Measurements from ENCODE around the gene PSME2. TPM values are rescaled to one million over a fixed set of nuclear protein-coding genes. Genes with fewer than 3 reads are reported as not detected.

The PSME2 gene
- total and polyA plus RNA-seq, 2 of the 13 experiments (the other 11 are each of a cell fraction or from before 2014, with no cell fraction given), result 332 to 716 TPM

- TF ChIP-seq ZNF558 (CRISPR knock-in tag; IDR thresholded peaks at IDR 0.05; ENCODE audit: borderline replicate concordance), result no peak
- no peak; the same call in 1 of the 2 replicates for TF ChIP-seq NFATC3 (CRISPR knock-in tag; IDR thresholded peaks at IDR 0.05)
- TF ChIP-seq PREB (CRISPR knock-in tag; IDR thresholded peaks at IDR 0.05), result peak; percentile 93; the same call in 1 of the 2 replicates
- peak; percentile 10 for TF ChIP-seq ZMAT3 (CRISPR knock-in tag; conservative IDR thresholded peaks at IDR 0.05)
- no peak for TF ChIP-seq ZMYM3 (CRISPR knock-in tag; IDR thresholded peaks at IDR 0.05)
- TF ChIP-seq ZXDC (CRISPR knock-in tag; IDR thresholded peaks at IDR 0.05), result no peak
- TF ChIP-seq MYC (CRISPR knock-in tag; IDR thresholded peaks at IDR 0.05; ENCODE audit: borderline replicate concordance), result no peak; the same call in 1 of the 2 replicates
- peak; percentile 97 for TF ChIP-seq DRAP1 (CRISPR knock-in tag; IDR thresholded peaks at IDR 0.05)
- TF ChIP-seq BATF2 (CRISPR knock-in tag; IDR thresholded peaks at IDR 0.05), result no peak
- 0 out of 2 replicates have a peak, but pooled peaks have one; percentile 91 for TF ChIP-seq KLF13 (CRISPR knock-in tag; IDR thresholded peaks at IDR 0.05)
- TF ChIP-seq ARID4A (CRISPR knock-in tag; IDR thresholded peaks at IDR 0.05; ENCODE audit: borderline replicate concordance), result no peak
- no peak for TF ChIP-seq CENPX (CRISPR knock-in tag; IDR thresholded peaks at IDR 0.05)
- peak; percentile 97 for TF ChIP-seq ZNF879 (CRISPR knock-in tag; IDR thresholded peaks at IDR 0.05)
- TF ChIP-seq XBP1 (CRISPR knock-in tag; IDR thresholded peaks at IDR 0.05), result no peak
- no peak; the same call in 1 of the 2 replicates for TF ChIP-seq ZNF761 (CRISPR knock-in tag; conservative IDR thresholded peaks at IDR 0.05)
- no peak for TF ChIP-seq ZNF576 (CRISPR knock-in tag; IDR thresholded peaks at IDR 0.05)
- TF ChIP-seq THRA (CRISPR knock-in tag; IDR thresholded peaks at IDR 0.05; ENCODE audit: borderline replicate concordance), result peak; percentile 71; the same call in 1 of the 2 replicates
Measured at GRCh38 chr14:24146978-24147760, 759 bp upstream of the PSME2 start, which contains the start of gene RNF31 (continued).
